ENCODE data around the gene ARIH1.

- no peak for TF ChIP-seq CTCF (IDR thresholded peaks at IDR 0.05)
- no peak for TF ChIP-seq POLR2A (IDR thresholded peaks at IDR 0.05)
Measured at GRCh38 chr15:72502220-72502809, 28.2 kb downstream of the ARIH1 start.

Data from uterus (tissue), 2 donors.